Mucosa of rectum (tissue), 2 donors: Measurements from ENCODE around the gene ARL11.

Experiments used
- H3K27ac ChIP-seq, 2 donors: one replicate each; pipeline ENCODE4 v1.7.0; 2013; ENCODE audit warnings: inconsistent platforms in 2 of 2, low read depth in 2 of 2, low read length in 2 of 2
- H3K27me3 ChIP-seq, 2 donors: one replicate each; pipeline ENCODE4 v1.7.0; 2013; ENCODE audit warnings: low read length in 2 of 2; ENCODE audit not compliant: control insufficient read depth in 2 of 2, insufficient read depth in 2 of 2
- H3K36me3 ChIP-seq, 2 donors: one replicate each; pipeline ENCODE4 v1.7.0; 2013; ENCODE audit warnings: low read length in 2 of 2; ENCODE audit not compliant: control insufficient read depth in 2 of 2, insufficient read depth in 2 of 2
- H3K4me1 ChIP-seq, 2 donors: one replicate each; pipeline ENCODE4 v1.7.0; 2013; ENCODE audit warnings: low read length in 2 of 2, mild to moderate bottlenecking in 1 of 2; ENCODE audit not compliant: control insufficient read depth in 2 of 2, insufficient read depth in 2 of 2
- H3K4me3 ChIP-seq, 2 donors: one replicate each; pipeline ENCODE4 v1.7.0; 2013; ENCODE audit warnings: low read length in 2 of 2
- H3K9ac ChIP-seq, 2 donors: one replicate each; pipeline ENCODE4 v1.7.0; 2013; ENCODE audit warnings: low read length in 2 of 2, low read depth in 1 of 2, mild to moderate bottlenecking in 1 of 2
- H3K9me3 ChIP-seq, 2 donors: one replicate each; pipeline ENCODE4 v1.7.0; 2013; ENCODE audit warnings: low read length in 2 of 2; ENCODE audit not compliant: control insufficient read depth in 2 of 2
- donor health status: healthy.
- donor health status: Normal muscosa, but diverticular disease.

The ARL11 gene

GRCh38 chr13:49630580-49630979 is 2.3 kb downstream of the ARL11 start:
- Histone ChIP-seq H3K9ac (no peak overlapping the region), H3K27ac (no peak overlapping the region), H3K27me3 (no peaks in the 10 kb centered on the region), H3K36me3 (no peaks in the 10 kb centered on the region), H3K9me3 (no peaks in the 10 kb centered on the region), H3K4me1 (peaks cover 2 to 11% of the 10 kb centered on the region in 2 donors), H3K4me3 (no peak overlapping the region)

GRCh38 chr13:49632156-49632555 is 3.8 kb downstream of the ARL11 start:
- Histone ChIP-seq H3K9me3 (no peaks in the 10 kb centered on the region), H3K4me3 (no peak overlapping the region), H3K36me3 (no peaks in the 10 kb centered on the region), H3K27me3 (no peaks in the 10 kb centered on the region), H3K27ac (no peak overlapping the region), H3K9ac (no peak overlapping the region), H3K4me1 (peaks cover 0 to 6% of the 10 kb centered on the region in 2 donors)

- Histone ChIP-seq H3K9me3 (no peaks in the 10 kb centered on the region), H3K27ac (no peak overlapping the region), H3K4me1 (no peaks in the 10 kb centered on the region), H3K36me3 (no peaks in the 10 kb centered on the region), H3K4me3 (no peak overlapping the region), H3K27me3 (no peaks in the 10 kb centered on the region), H3K9ac (no peak overlapping the region)
Observed at GRCh38 chr13:49633710-49634109, 5.4 kb downstream of the ARL11 start.

- Histone ChIP-seq H3K27ac (no peak overlapping the region), H3K4me1 (no peaks in the 10 kb centered on the region), H3K36me3 (no peaks in the 10 kb centered on the region), H3K9ac (no peak overlapping the region), H3K9me3 (no peaks in the 10 kb centered on the region), H3K4me3 (peak overlapping the region; percentile 32 to 43), H3K27me3 (no peaks in the 10 kb centered on the region)
Observed at GRCh38 chr13:49635599-49636433, 7.5 kb downstream of the ARL11 start.

- Histone ChIP-seq H3K4me3 (no peak overlapping the region), H3K4me1 (no peaks in the 10 kb centered on the region), H3K36me3 (no peaks in the 10 kb centered on the region), H3K9ac (no peak overlapping the region), H3K27ac (no peak overlapping the region), H3K9me3 (no peaks in the 10 kb centered on the region), H3K27me3 (no peaks in the 10 kb centered on the region)
Observed at GRCh38 chr13:49636705-49637104, 8.4 kb downstream of the ARL11 start.

- Histone ChIP-seq H3K4me3 (no peak overlapping the region), H3K36me3 (no peaks in the 10 kb centered on the region), H3K9ac (no peak overlapping the region), H3K27me3 (no peaks in the 10 kb centered on the region), H3K27ac (no peak overlapping the region), H3K9me3 (no peaks in the 10 kb centered on the region), H3K4me1 (no peaks in the 10 kb centered on the region)
Observed at GRCh38 chr13:49638030-49638743, 9.9 kb downstream of the ARL11 start.

GRCh38 chr13:49638744-49639072 is 10.4 kb downstream of the ARL11 start:
- Histone ChIP-seq H3K4me3 (no peak overlapping the region), H3K9ac (no peak overlapping the region), H3K9me3 (no peaks in the 10 kb centered on the region), H3K27ac (no peak overlapping the region), H3K36me3 (no peaks in the 10 kb centered on the region), H3K27me3 (no peaks in the 10 kb centered on the region), H3K4me1 (no peaks in the 10 kb centered on the region)

GRCh38 chr13:49641801-49642291 is 13.5 kb downstream of the ARL11 start:
- no peaks in the 10 kb centered on the region for H3K4me1 ChIP-seq
- H3K4me3 ChIP-seq, result no peak overlapping the region
- H3K27me3 ChIP-seq, result no peaks in the 10 kb centered on the region
- no peak overlapping the region for H3K27ac ChIP-seq
- no peaks in the 10 kb centered on the region for H3K36me3 ChIP-seq
- no peak overlapping the region for H3K9ac ChIP-seq
- no peaks in the 10 kb centered on the region for H3K9me3 ChIP-seq

GRCh38 chr13:49643035-49643646 is 14.8 kb downstream of the ARL11 start:
- H3K4me3 ChIP-seq, result no peak overlapping the region

GRCh38 chr13:49645451-49645850 is 17.1 kb downstream of the ARL11 start:
- Histone ChIP-seq H3K36me3 (no peaks in the 10 kb centered on the region), H3K27ac (no peak overlapping the region), H3K9ac (no peak overlapping the region), H3K9me3 (no peaks in the 10 kb centered on the region), H3K4me1 (no peaks in the 10 kb centered on the region), H3K4me3 (no peak overlapping the region), H3K27me3 (no peaks in the 10 kb centered on the region)

More at GRCh38 chr13:49643035-49643646, 14.8 kb downstream of the ARL11 start:
- Histone ChIP-seq H3K27me3 (no peaks in the 10 kb centered on the region), H3K27ac (no peak overlapping the region), H3K9me3 (no peaks in the 10 kb centered on the region), H3K36me3 (no peaks in the 10 kb centered on the region), H3K9ac (no peak overlapping the region), H3K4me1 (no peaks in the 10 kb centered on the region)
